Body of pancreas (tissue), 4 donors: ENCODE data around the gene RAD51B.

Experiments used
- CTCF ChIP-seq, 7 experiments: fragments of 450-650 bp in 4 of 7; fragments of 200-600 bp in 3 of 7; sonication (generic) in 3 of 7; IDR thresholded peaks; one replicate each; pipeline ENCODE4 v1.5.1; 2016 to 2019; ENCODE audit warnings: antibody characterized with exemption in 7 of 7
- POLR2A ChIP-seq, 3 donors: fragments of 450-650 bp; IDR thresholded peaks; one replicate each; pipeline ENCODE4 v1.6.1; 2016; ENCODE audit warnings: antibody characterized with exemption in 3 of 3, mild to moderate bottlenecking in 2 of 3

GRCh38 chr14:68380329-68380741 lies 560.8 kb downstream of the RAD51B start:
- TF ChIP-seq CTCF (IDR thresholded peaks at IDR 0.05) (no peak), POLR2A (IDR thresholded peaks at IDR 0.05) (no peak)
